K562 (cell line): ENCODE measurements around the gene CLP1.

Experiments
- AFF4 ChIP-seq: sonication (generic); formaldehyde crosslinking; IDR thresholded peaks from 2 replicates; pipeline ENCODE4 v1.8.0; 2023; ENCODE audit warnings: mild to moderate bottlenecking, missing genetic modification reagents
- BRCA1 ChIP-seq, 2 experiments: fragments of 450-650 bp in 1 of 2; sonication (generic) in 1 of 2; formaldehyde crosslinking in 1 of 2; IDR thresholded peaks; 2 replicates each; pipeline versions ENCODE4 v1.5.0 to v1.6.1; 2017 to 2020; ENCODE audit warnings: mild to moderate bottlenecking in 1 of 2, missing genetic modification reagents in 1 of 2
- FOSL1 ChIP-seq: fragments of 200-800 bp; sonication (Bioruptor generic); conservative IDR thresholded peaks from 2 replicates; pipeline ENCODE4 v1.6.1; 2016; ENCODE audit warnings: missing genetic modification characterization, missing compliant biosample characterization

DNA sequence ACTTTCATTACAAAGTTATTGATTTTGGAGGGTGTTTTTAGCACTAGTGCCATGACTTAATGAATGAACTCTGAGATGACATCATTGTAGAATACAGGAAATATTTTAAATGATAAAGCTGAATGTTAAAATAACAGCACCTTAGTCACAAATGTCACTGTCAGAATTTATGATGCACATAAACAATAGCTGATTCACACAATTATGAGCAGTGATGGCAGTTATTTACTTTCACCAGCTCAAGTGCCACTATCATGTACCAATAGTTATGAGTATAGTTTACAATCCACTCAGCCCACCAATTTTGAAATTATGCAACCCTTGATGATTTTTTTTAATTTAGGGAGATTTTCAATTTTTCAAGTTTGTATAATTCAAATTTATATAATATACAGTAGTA lies 37.1 kb upstream of the CLP1 start:
- TF ChIP-seq AFF4 (CRISPR knock-in tag): no peak
- no peak for TF ChIP-seq FOSL1 (tag)
- no peak for TF ChIP-seq BRCA1 (IDR thresholded peaks at IDR 0.05)
- TF ChIP-seq BRCA1 (CRISPR knock-in tag; IDR thresholded peaks at IDR 0.05): no peak
